Tibial artery (tissue), 4 donors: ENCODE results near the gene GALNT18.
A peak's percentile ranks its signal among the peaks of the same experiment; 100 is the strongest.

Experiments
- DNase-seq, 2 donors: peaks; one replicate each; pipeline ENCODE4 v3.0.0-alpha.2; 2019
- H3K27ac ChIP-seq, 2 donors: fragments of 200-600 bp; sonication (generic) in 1 of 2; 1 replicate in 1 of 2; 2 replicates in 1 of 2; pipeline ENCODE4 v1.5.1; 2018 to 2019; ENCODE audit warnings: mild to moderate bottlenecking in 1 of 2
- H3K27me3 ChIP-seq, 2 donors: fragments of 200-600 bp; sonication (generic) in 1 of 2; one replicate each; pipeline versions ENCODE4 v1.5.1 to v1.6.0; 2016 to 2019
- H3K36me3 ChIP-seq, 3 donors: fragments of 200-600 bp; sonication (generic) in 2 of 3; one replicate each; pipeline ENCODE4 v1.5.1; 2016 to 2019; ENCODE audit warnings: mild to moderate bottlenecking in 2 of 3
- H3K4me1 ChIP-seq, 4 donors: fragments of 200-600 bp; sonication (generic) in 2 of 4; 1 replicate in 3 of 4; 2 replicates in 1 of 4; pipeline ENCODE4 v1.5.1; 2016 to 2019
- H3K4me3 ChIP-seq, 2 donors: fragments of 200-600 bp; sonication (generic) in 1 of 2; 1 replicate in 1 of 2; 2 replicates in 1 of 2; pipeline ENCODE4 v1.5.1; 2018 to 2019; ENCODE audit warnings: mild to moderate bottlenecking in 2 of 2
- H3K9me3 ChIP-seq, 3 donors: fragments of 200-600 bp; sonication (generic) in 1 of 3; one replicate each; pipeline ENCODE4 v1.5.1; 2016 to 2019
- CTCF ChIP-seq, 2 experiments: fragments of 200-600 bp in 1 of 2; fragments of 450-650 bp in 1 of 2; IDR thresholded peaks; one replicate each; pipeline ENCODE4 v1.5.1; 2017 to 2019; ENCODE audit warnings: antibody characterized with exemption in 2 of 2, mild to moderate bottlenecking in 1 of 2, moderate library complexity in 1 of 2
- intact Hi-C: fragments of 100-400 bp; cut with DNase I; formaldehyde crosslinking; loops from one replicate; pipeline ENCODE4 v1.15.0; 2023; ENCODE audit warnings: low total_unique reads

Gene GALNT18

GRCh38 chr11:11391169-11391568, 230.6 kb downstream of the GALNT18 start:
- intact Hi-C loops = no loop called here
- no peaks in the 10 kb centered on the region for H3K36me3 ChIP-seq
- DNase-seq = no peak
- peaks cover 0 to 20% (median 7%) of the 10 kb centered on the region in 4 donors for H3K4me1 ChIP-seq
- H3K27me3 ChIP-seq = no peaks in the 10 kb centered on the region
- no peaks in the 10 kb centered on the region for H3K9me3 ChIP-seq
- no peak overlapping the region for H3K4me3 ChIP-seq
- TF ChIP-seq CTCF (IDR thresholded peaks at IDR 0.05) = no peak
- H3K27ac ChIP-seq = peak overlapping the region; percentile 56 to 69

GRCh38 chr11:11390068-11390771, 231.6 kb downstream of the GALNT18 start:
- Histone ChIP-seq H3K27me3 (no peaks in the 10 kb centered on the region), H3K4me3 (no peak overlapping the region), H3K36me3 (no peaks in the 10 kb centered on the region), H3K27ac (no peak overlapping the region), H3K9me3 (no peaks in the 10 kb centered on the region), H3K4me1 (peaks cover 0 to 24% (median 10%) of the 10 kb centered on the region in 4 donors)
- intact Hi-C loops = no loop called here
- DNase-seq = no peak
- no peak for TF ChIP-seq CTCF (IDR thresholded peaks at IDR 0.05)

GRCh38 chr11:11389238-11389637, 232.6 kb downstream of the GALNT18 start:
- DNase-seq = no peak
- TF ChIP-seq CTCF (IDR thresholded peaks at IDR 0.05) = no peak
- H3K4me1 ChIP-seq = peaks cover 0 to 24% (median 10%) of the 10 kb centered on the region in 4 donors
- H3K4me3 ChIP-seq = no peak overlapping the region
- intact Hi-C loops = no loop called here
- H3K36me3 ChIP-seq = no peaks in the 10 kb centered on the region
- no peaks in the 10 kb centered on the region for H3K9me3 ChIP-seq
- H3K27me3 ChIP-seq = no peaks in the 10 kb centered on the region
- H3K27ac ChIP-seq = no peak overlapping the region

GRCh38 chr11:11387622-11388305, 234.0 kb downstream of the GALNT18 start:
- Histone ChIP-seq H3K4me3 (no peak overlapping the region), H3K27ac (no peak overlapping the region), H3K9me3 (no peaks in the 10 kb centered on the region), H3K4me1 (peaks cover 0 to 24% (median 10%) of the 10 kb centered on the region in 4 donors), H3K36me3 (no peaks in the 10 kb centered on the region), H3K27me3 (no peaks in the 10 kb centered on the region)
- DNase-seq = no peak
- TF ChIP-seq CTCF (IDR thresholded peaks at IDR 0.05) = no peak
- intact Hi-C loops = no loop called here

- H3K36me3 ChIP-seq = no peaks in the 10 kb centered on the region
- no peak overlapping the region for H3K4me3 ChIP-seq
- no peaks in the 10 kb centered on the region for H3K27me3 ChIP-seq
- H3K27ac ChIP-seq = no peak overlapping the region
- no peak for DNase-seq
- H3K4me1 ChIP-seq = peaks cover 0 to 22% (median 9%) of the 10 kb centered on the region in 4 donors
- intact Hi-C loops = no loop called here
- H3K9me3 ChIP-seq = no peaks in the 10 kb centered on the region
- TF ChIP-seq CTCF (IDR thresholded peaks at IDR 0.05) = no peak
Measured at GRCh38 chr11:11387207-11387606, 234.6 kb downstream of the GALNT18 start.
